ENCODE data around the gene FLOT1.

FLOT1 gene

GRCh38 chr6:30744054-30744805 lies 1.7 kb upstream of the FLOT1 start, which contains the start of gene IER3 (continued):
- no peak for TF ChIP-seq OVOL3 (tag by site-specific recombination; IDR thresholded peaks at IDR 0.05)
- peak; percentile 41; the same call in 1 of the 2 replicates for TF ChIP-seq ZNF629 (tag by site-specific recombination; IDR thresholded peaks at IDR 0.05)
- TF ChIP-seq ZNF148 (tag by site-specific recombination; IDR thresholded peaks at IDR 0.05; ENCODE audit: borderline replicate concordance): no peak
- no peak for TF ChIP-seq SCRT1 (tag by site-specific recombination; IDR thresholded peaks at IDR 0.05; ENCODE audit: borderline replicate concordance)
- no peak for TF ChIP-seq ZNF837 (tag by site-specific recombination; IDR thresholded peaks at IDR 0.05)
- TF ChIP-seq KLF8 (tag by site-specific recombination; IDR thresholded peaks at IDR 0.05): peak; percentile 54
- TF ChIP-seq OSR2 (tag by site-specific recombination; IDR thresholded peaks at IDR 0.05): peak; percentile 42; the same call in 1 of the 2 replicates
- TF ChIP-seq PRDM1 (tag by site-specific recombination; IDR thresholded peaks at IDR 0.05): no peak
- no peak for TF ChIP-seq TCF7L2 (IDR thresholded peaks at IDR 0.05; ENCODE audit: borderline replicate concordance, low read depth, low read length)
- peak; percentile 64 for TF ChIP-seq SP2 (tag by site-specific recombination; IDR thresholded peaks at IDR 0.05)
- no peak for TF ChIP-seq ZNF677 (tag by site-specific recombination; IDR thresholded peaks at IDR 0.05)
- no peak for TF ChIP-seq ZNF239 (tag by site-specific recombination; IDR thresholded peaks at IDR 0.05)
- TF ChIP-seq ZNF707 (tag by site-specific recombination; IDR thresholded peaks at IDR 0.05): no peak
- no peak for TF ChIP-seq ZNF266 (tag by site-specific recombination; IDR thresholded peaks at IDR 0.05; ENCODE audit: low read depth)
- no peak for TF ChIP-seq ELK4 (IDR thresholded peaks at IDR 0.05; ENCODE audit: borderline replicate concordance, low read depth, low read length)
- TF ChIP-seq SETDB1 (IDR thresholded peaks at IDR 0.05; ENCODE audit: insufficient read length, low read length): no peak
- TF ChIP-seq ZNF280C (tag by site-specific recombination; IDR thresholded peaks at IDR 0.05): no peak
- no peak for TF ChIP-seq ZNF350 (tag by site-specific recombination; IDR thresholded peaks at IDR 0.05)
- TF ChIP-seq ZNF580 (tag by site-specific recombination; IDR thresholded peaks at IDR 0.05): peak; percentile 41; the same call in 1 of the 2 replicates
- no peak for TF ChIP-seq ZNF704 (tag by site-specific recombination; IDR thresholded peaks at IDR 0.05)
- TF ChIP-seq ZFP37 (tag by site-specific recombination; IDR thresholded peaks at IDR 0.05): 0 out of 2 replicates have a peak, but pooled peaks have one; percentile 18
- TF ChIP-seq HOXA7 (CRISPR knock-in tag; IDR thresholded peaks at IDR 0.05; ENCODE audit: borderline replicate concordance): no peak
- TF ChIP-seq ZBTB17 (tag by site-specific recombination; IDR thresholded peaks at IDR 0.05): peak; percentile 82
- TF ChIP-seq ZNF16 (tag by site-specific recombination; IDR thresholded peaks at IDR 0.05; ENCODE audit: low read depth): no peak
- no peak for TF ChIP-seq ZNF645 (tag by site-specific recombination; IDR thresholded peaks at IDR 0.05)
- TF ChIP-seq ZNF514 (tag by site-specific recombination; IDR thresholded peaks at IDR 0.05): no peak
- no peak for TF ChIP-seq ZNF311 (tag by site-specific recombination; IDR thresholded peaks at IDR 0.05; ENCODE audit: borderline replicate concordance)
- TF ChIP-seq MEIS1 (CRISPR knock-in tag; IDR thresholded peaks at IDR 0.05; ENCODE audit: borderline replicate concordance): no peak
- TF ChIP-seq, protein P1, sequence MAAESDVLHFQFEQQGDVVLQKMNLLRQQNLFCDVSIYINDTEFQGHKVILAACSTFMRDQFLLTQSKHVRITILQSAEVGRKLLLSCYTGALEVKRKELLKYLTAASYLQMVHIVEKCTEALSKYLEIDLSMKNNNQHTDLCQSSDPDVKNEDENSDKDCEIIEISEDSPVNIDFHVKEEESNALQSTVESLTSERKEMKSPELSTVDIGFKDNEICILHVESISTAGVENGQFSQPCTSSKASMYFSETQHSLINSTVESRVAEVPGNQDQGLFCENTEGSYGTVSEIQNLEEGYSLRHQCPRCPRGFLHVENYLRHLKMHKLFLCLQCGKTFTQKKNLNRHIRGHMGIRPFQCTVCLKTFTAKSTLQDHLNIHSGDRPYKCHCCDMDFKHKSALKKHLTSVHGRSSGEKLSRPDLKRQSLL (tag by site-specific recombination; IDR thresholded peaks at IDR 0.05): no peak
- TF ChIP-seq ZNF768 (tag by site-specific recombination; IDR thresholded peaks at IDR 0.05): no peak
- TF ChIP-seq ZNF324 (tag by site-specific recombination; IDR thresholded peaks at IDR 0.05): no peak
